Duodenal mucosa (tissue), 2 donors: ENCODE results near the gene CTNNA2.

Source experiments
- H3K27ac ChIP-seq: one replicate; pipeline ENCODE4 v1.7.0; 2013; ENCODE audit warnings: low read depth, low read length
- H3K27me3 ChIP-seq, 2 donors: one replicate each; pipeline ENCODE4 v1.7.0; 2013; ENCODE audit warnings: low read length in 2 of 2, control low read depth in 1 of 2; ENCODE audit not compliant: insufficient read depth in 2 of 2, control insufficient read depth in 1 of 2
- H3K36me3 ChIP-seq, 2 donors: one replicate each; pipeline ENCODE4 v1.7.0; 2013; ENCODE audit warnings: low read length in 2 of 2, control low read depth in 1 of 2; ENCODE audit not compliant: insufficient read depth in 2 of 2, control insufficient read depth in 1 of 2
- H3K4me1 ChIP-seq, 2 donors: one replicate each; pipeline ENCODE4 v1.7.0; 2013; ENCODE audit warnings: low read length in 2 of 2, control low read depth in 1 of 2; ENCODE audit not compliant: insufficient read depth in 2 of 2, control insufficient read depth in 1 of 2
- H3K4me3 ChIP-seq, 2 donors: one replicate each; pipeline ENCODE4 v1.7.0; 2013; ENCODE audit warnings: low read length in 2 of 2, low read depth in 1 of 2
- H3K9ac ChIP-seq, 2 donors: one replicate each; pipeline ENCODE4 v1.7.0; 2013; ENCODE audit warnings: low read length in 2 of 2, low read depth in 1 of 2
- H3K9me3 ChIP-seq, 2 donors: one replicate each; pipeline ENCODE4 v1.7.0; 2013; ENCODE audit warnings: low read length in 2 of 2, control low read depth in 1 of 2; ENCODE audit not compliant: control insufficient read depth in 1 of 2

The CTNNA2 gene

GRCh38 chr2:79569048-79569447, 56.2 kb downstream of the CTNNA2 start:
- H3K9me3 ChIP-seq: no peaks in the 10 kb centered on the region
- no peaks in the 10 kb centered on the region for H3K36me3 ChIP-seq
- no peak overlapping the region for H3K4me3 ChIP-seq
- no peak overlapping the region for H3K9ac ChIP-seq
- no peaks in the 10 kb centered on the region for H3K27me3 ChIP-seq
- no peaks in the 10 kb centered on the region for H3K4me1 ChIP-seq
- no peak overlapping the region for H3K27ac ChIP-seq

- Histone ChIP-seq H3K36me3 (no peaks in the 10 kb centered on the region), H3K27me3 (no peaks in the 10 kb centered on the region), H3K9me3 (no peaks in the 10 kb centered on the region), H3K9ac (no peak overlapping the region), H3K27ac (no peak overlapping the region), H3K4me1 (no peaks in the 10 kb centered on the region), H3K4me3 (no peak overlapping the region)
Measured at GRCh38 chr2:79573895-79574674, 61.2 kb downstream of the CTNNA2 start.

DNA sequence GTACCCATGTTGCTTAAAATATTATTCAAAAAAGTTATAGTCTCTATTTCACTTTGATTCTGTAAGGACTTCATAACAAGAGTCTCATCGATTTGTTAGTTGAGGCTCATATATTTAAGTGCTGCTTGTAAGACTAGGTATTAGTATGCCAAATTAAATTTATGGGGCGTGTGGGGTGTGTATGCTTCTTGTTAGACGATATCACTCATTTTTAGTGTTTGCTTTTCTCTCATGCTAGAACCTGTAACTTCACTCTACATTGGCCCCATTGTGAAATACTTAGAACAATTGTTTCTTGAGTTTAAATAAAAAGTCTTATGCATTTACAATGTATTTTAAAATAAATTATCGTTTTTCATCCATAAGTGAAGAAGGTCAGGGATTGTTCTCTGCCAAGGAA, 63.6 kb downstream of the CTNNA2 start:
- Histone ChIP-seq H3K36me3 (no peaks in the 10 kb centered on the region), H3K9ac (no peak overlapping the region), H3K9me3 (no peaks in the 10 kb centered on the region)

GRCh38 chr2:79578952-79579351, 66.1 kb downstream of the CTNNA2 start:
- Histone ChIP-seq H3K4me3 (no peak overlapping the region), H3K9me3 (no peaks in the 10 kb centered on the region), H3K27ac (no peak overlapping the region), H3K9ac (no peak overlapping the region), H3K36me3 (no peaks in the 10 kb centered on the region), H3K4me1 (no peaks in the 10 kb centered on the region), H3K27me3 (no peaks in the 10 kb centered on the region)

More for the DNA sequence above, 63.6 kb downstream of the CTNNA2 start:
- Histone ChIP-seq H3K27ac (no peak overlapping the region), H3K27me3 (no peaks in the 10 kb centered on the region), H3K4me3 (no peak overlapping the region), H3K4me1 (no peaks in the 10 kb centered on the region)

- Histone ChIP-seq H3K27ac (no peak overlapping the region), H3K36me3 (no peaks in the 10 kb centered on the region), H3K9me3 (no peaks in the 10 kb centered on the region), H3K4me3 (no peak overlapping the region), H3K4me1 (no peaks in the 10 kb centered on the region), H3K27me3 (no peaks in the 10 kb centered on the region), H3K9ac (no peak overlapping the region)
Measured at GRCh38 chr2:79580175-79580574, 67.3 kb downstream of the CTNNA2 start.

DNA sequence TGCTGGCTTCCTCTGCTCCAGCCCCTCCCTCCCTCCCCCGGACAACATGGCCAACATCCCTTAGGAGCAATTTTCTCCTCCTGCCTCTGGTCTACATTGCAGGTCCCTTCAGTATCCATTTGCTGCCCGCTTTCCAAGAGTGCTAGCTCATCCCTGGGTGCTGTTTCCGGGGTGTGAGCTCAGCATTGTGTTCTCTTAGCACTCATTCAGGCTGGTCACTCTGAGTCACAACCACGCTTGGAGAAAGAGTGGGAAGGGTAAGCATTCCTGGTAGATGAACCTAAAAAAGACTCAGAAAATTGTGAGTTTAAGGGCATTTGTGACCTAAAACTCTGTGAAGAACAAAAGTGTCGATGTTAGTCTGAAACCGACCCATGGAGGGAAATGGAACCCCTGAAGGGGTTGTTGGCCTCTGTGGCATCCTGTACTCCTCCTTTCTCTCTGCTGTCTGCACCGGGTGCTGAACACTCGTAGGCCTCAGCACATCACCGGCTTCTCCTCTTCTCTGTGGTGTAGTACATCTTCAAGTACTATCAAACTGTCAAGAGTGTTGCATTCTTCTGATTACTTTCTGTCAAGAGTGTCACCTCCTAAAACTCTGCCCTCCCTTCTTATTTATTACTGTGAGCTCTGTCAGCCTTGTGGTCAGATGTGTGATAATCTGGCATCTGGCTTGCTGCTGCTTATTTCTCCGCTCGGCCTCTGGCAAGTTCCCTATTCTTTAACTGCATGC, 73.0 kb downstream of the CTNNA2 start:
- H3K27me3 ChIP-seq: no peaks in the 10 kb centered on the region
- no peak overlapping the region for H3K9ac ChIP-seq
- no peaks in the 10 kb centered on the region for H3K4me1 ChIP-seq
- no peaks in the 10 kb centered on the region for H3K36me3 ChIP-seq
- no peak overlapping the region for H3K4me3 ChIP-seq
- H3K27ac ChIP-seq: no peak overlapping the region
- no peaks in the 10 kb centered on the region for H3K9me3 ChIP-seq

DNA sequence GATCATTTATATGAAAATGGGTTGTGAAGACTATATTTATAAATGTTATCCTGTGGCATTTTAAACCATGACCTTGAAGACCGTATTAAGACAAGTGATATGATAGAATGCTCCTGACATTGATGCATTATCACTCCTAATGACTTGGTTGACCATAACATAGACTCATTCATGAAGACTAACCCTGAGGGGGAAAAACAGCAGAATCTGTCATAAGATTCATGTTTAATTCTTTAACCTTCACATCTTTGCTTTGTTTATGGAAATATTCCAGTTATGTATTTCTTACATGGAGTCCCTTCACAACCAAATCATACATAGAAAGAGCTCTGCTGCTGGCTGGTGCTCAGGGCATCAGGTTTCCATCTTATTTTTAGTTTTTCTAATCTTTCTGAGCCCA, 78.4 kb downstream of the CTNNA2 start:
- H3K27ac ChIP-seq: no peak overlapping the region

DNA sequence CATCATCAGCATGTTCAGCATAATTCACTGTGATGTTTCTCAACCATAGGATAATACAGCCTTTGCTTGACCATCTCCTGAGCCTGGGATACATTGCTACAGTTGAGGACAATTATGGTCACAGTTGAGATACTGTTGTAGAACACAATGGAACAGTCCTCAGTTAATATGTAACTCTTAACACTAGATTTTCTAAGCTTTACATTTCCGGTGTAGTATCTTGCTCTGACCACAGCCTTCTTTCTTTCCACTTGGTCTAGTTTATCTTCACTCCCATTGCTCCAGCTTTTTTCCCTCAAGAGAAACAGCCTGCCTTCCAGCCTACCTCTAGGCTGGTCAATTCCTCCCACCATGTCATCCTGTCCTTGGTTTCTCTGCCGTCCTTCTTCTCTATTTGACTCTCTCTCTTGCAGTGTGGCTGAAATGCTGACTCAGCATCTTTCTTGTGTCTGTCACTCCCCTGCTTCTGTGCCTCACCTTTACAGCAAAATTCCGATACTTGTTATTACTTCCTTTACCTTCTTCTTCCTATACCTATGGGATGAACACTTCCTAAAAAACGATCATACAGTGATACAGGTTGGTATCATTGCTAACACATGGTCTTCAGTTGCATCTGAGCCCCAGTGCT, 80.5 kb downstream of the CTNNA2 start:
- no peak overlapping the region for H3K9ac ChIP-seq
- H3K27ac ChIP-seq: no peak overlapping the region
- no peaks in the 10 kb centered on the region for H3K4me1 ChIP-seq
- H3K9me3 ChIP-seq: no peaks in the 10 kb centered on the region
- H3K4me3 ChIP-seq: no peak overlapping the region
- no peaks in the 10 kb centered on the region for H3K36me3 ChIP-seq
- no peaks in the 10 kb centered on the region for H3K27me3 ChIP-seq

More for the DNA sequence above, 78.4 kb downstream of the CTNNA2 start:
- H3K4me3 ChIP-seq: no peak overlapping the region
- H3K36me3 ChIP-seq: no peaks in the 10 kb centered on the region
- H3K9me3 ChIP-seq: no peaks in the 10 kb centered on the region
- H3K9ac ChIP-seq: no peak overlapping the region
- no peaks in the 10 kb centered on the region for H3K27me3 ChIP-seq
- H3K4me1 ChIP-seq: no peaks in the 10 kb centered on the region

DNA sequence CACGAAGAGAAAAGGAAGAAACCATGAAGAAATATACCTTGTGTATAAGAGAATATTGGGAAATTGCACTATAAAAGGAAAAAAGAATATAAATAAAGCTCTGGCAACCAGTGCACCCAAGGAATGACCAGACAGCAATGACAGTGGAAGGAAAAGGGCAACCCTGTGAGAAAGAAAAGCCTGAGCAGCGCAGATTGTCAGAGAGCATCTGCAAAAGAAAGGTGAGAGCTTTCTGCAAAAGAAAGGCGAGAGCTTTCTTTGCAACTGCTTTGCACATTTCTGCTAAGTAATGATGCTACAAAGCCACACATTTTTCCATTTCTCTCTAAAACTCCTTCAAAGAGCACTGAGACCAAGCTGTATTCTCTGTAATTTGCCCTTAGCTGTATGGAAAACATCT, 83.6 kb downstream of the CTNNA2 start:
- H3K4me3 ChIP-seq: no peak overlapping the region
- no peaks in the 10 kb centered on the region for H3K9me3 ChIP-seq
- no peak overlapping the region for H3K9ac ChIP-seq
- no peak overlapping the region for H3K27ac ChIP-seq
- no peaks in the 10 kb centered on the region for H3K4me1 ChIP-seq
- H3K27me3 ChIP-seq: no peaks in the 10 kb centered on the region
- H3K36me3 ChIP-seq: no peaks in the 10 kb centered on the region

DNA sequence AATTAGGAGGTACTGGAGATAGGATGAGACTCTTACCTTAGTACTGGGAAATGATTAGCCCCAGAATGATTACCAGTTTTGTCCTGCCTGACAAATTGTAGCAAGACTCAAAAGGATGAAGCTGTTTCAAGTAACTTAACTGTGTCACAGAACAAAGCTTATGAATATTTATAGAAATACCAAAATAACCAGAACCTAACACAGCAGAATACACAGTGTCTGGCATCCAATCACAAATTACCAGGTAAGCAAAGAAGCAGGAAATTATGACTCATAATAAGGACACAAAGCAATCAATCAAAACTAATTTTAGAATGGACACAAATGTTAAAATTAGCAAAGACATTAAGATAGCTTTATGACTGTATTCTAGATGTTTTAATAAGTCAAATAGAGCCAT, 91.9 kb downstream of the CTNNA2 start:
- no peaks in the 10 kb centered on the region for H3K27me3 ChIP-seq
- H3K27ac ChIP-seq: no peak overlapping the region
- no peak overlapping the region for H3K4me3 ChIP-seq
- no peaks in the 10 kb centered on the region for H3K4me1 ChIP-seq
- no peaks in the 10 kb centered on the region for H3K9me3 ChIP-seq
- no peak overlapping the region for H3K9ac ChIP-seq
- H3K36me3 ChIP-seq: no peaks in the 10 kb centered on the region
